ENCODE data around the gene PALD1.

PALD1 gene

DNA sequence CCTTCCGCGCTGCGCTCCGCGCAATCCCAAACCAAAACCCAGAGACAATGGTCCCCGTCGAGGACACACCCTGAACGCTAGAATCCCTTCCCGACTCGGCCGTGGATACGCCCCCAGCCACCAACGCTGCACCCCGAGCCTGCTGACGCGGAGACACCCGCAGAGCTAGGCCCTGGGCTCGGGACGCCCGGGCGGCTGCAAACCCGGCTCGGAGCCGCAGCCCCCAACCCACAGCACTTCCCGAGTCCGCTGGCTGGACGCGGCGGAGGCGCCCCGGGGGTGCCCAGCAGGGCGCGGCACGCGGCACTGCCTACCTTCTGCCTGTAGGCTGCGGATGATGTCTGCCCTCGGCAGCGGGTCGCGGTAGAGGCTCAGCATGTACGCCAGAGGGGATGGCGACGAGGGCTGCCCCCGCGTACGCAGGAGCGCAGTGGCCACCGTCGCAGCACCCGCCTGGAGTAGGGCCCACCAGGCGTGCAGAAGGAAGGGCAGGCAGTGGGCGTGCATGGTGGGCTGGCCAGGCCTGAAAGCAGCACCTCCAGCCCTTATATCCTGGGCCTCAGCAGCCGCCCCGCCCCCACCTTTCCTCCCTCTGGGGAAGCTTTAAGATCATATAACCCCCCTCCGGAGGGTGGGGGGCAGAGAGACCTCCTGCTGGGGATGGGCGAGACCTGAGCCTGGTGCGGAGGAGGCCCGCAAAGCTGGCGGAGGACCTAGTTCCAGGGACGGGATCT lies 37.2 kb upstream of the PALD1 start, which contains the start of gene NODAL:
TSS of gene NODAL (minus strand) at position 521 of the 734 bp plus-strand sequence. CDS start at position 507, 14 bp downstream.
- H3K4me1 ChIP-seq (ENCODE audit: control insufficient read depth, insufficient read depth, low read length, poor library complexity, severe bottlenecking) = peaks cover 18% of the 10 kb centered on the region
- peak within 1 kb of the TSS; percentile 45 for H3K4me3 ChIP-seq (ENCODE audit: insufficient read depth, low read depth, low read length, poor library complexity, severe bottlenecking)
- H3K36me3 ChIP-seq (ENCODE audit: control insufficient read depth, insufficient read depth, low read length) = no peaks in the 10 kb centered on the region
- H3K27me3 ChIP-seq (replicated peaks; ENCODE audit: control insufficient read depth, insufficient read depth, low read length, poor library complexity, severe bottlenecking) = peaks cover 32% of the 10 kb centered on the region
- no peak for DNase-seq
- H3K27ac ChIP-seq (ENCODE audit: insufficient read depth, low read length, poor library complexity, severe bottlenecking) = no peak within 1 kb of the TSS
- H3K9me3 ChIP-seq (ENCODE audit: control insufficient read depth, low read length) = no peaks in the 10 kb centered on the region

DNA sequence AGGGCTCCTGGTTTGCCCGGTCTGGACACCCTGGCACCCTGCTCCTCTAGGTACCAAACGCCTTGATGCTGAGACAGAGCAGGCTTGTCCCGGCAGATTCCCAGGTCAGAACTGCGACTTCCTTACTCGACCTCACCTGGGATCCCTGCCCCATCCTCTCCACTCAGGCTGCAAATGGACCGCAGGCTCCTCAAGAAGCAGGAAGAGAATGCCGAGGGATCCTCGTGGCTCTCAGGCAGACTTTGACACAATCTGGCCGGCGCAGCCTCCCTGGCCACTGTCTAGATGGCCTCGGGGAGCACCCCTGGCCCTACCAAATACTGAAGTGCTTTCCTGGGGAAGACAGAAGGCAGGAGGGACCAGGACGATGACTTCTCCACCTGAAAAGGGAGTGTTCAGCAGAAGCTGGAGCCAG lies 36.7 kb upstream of the PALD1 start:
- Histone ChIP-seq H3K27ac (ENCODE audit: insufficient read depth, low read length, poor library complexity, severe bottlenecking) (no peak overlapping the region), H3K27me3 (replicated peaks; ENCODE audit: control insufficient read depth, insufficient read depth, low read length, poor library complexity, severe bottlenecking) (peaks cover 32% of the 10 kb centered on the region)

DNA sequence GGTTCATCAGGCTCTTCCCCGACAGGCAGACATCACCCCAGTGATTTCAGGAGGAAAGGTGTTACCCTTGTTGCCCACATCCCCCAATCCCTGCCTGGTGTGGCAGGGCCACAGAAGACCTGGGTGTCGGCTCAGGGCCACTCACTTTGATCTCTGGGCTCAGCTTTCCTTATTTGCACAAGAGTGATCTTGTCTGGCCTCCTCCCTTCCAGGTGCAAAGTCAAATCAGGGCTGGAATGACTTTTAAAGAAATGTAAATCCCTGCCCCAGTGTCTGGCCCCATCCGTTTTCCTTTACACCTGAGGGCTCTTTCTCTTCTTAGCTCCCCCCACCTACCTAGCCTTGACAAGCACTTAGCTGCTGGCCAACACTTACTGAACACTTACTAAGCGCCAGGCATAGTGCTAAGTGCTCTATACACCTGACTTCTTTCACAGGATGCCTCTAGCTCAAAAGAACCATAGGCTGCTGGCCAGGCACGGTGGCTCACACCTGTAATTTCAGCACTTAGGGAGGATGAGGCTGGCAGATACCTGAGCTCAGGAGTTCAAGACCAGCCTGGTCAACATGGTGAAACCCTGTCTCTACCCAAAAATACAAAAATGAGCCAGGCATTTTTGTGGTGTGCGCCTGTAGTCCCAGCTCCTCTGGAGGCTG lies 36.1 kb upstream of the PALD1 start:
- no peak overlapping the region for H3K27ac ChIP-seq (ENCODE audit: insufficient read depth, low read length, poor library complexity, severe bottlenecking)
- DNase-seq = no peak
- H3K4me1 ChIP-seq (ENCODE audit: control insufficient read depth, insufficient read depth, low read length, poor library complexity, severe bottlenecking) = peaks cover 18% of the 10 kb centered on the region
- H3K9me3 ChIP-seq (ENCODE audit: control insufficient read depth, low read length) = no peaks in the 10 kb centered on the region
- peaks cover 32% of the 10 kb centered on the region for H3K27me3 ChIP-seq (replicated peaks; ENCODE audit: control insufficient read depth, insufficient read depth, low read length, poor library complexity, severe bottlenecking)
- no peak overlapping the region for H3K4me3 ChIP-seq (ENCODE audit: insufficient read depth, low read depth, low read length, poor library complexity, severe bottlenecking)
- H3K36me3 ChIP-seq (ENCODE audit: control insufficient read depth, insufficient read depth, low read length) = no peaks in the 10 kb centered on the region

More for the DNA sequence above, 36.7 kb upstream of the PALD1 start:
- Histone ChIP-seq H3K9me3 (ENCODE audit: control insufficient read depth, low read length) (no peaks in the 10 kb centered on the region), H3K36me3 (ENCODE audit: control insufficient read depth, insufficient read depth, low read length) (no peaks in the 10 kb centered on the region), H3K4me1 (ENCODE audit: control insufficient read depth, insufficient read depth, low read length, poor library complexity, severe bottlenecking) (peaks cover 18% of the 10 kb centered on the region), H3K4me3 (ENCODE audit: insufficient read depth, low read depth, low read length, poor library complexity, severe bottlenecking) (no peak overlapping the region)
- DNase-seq = no peak

DNA sequence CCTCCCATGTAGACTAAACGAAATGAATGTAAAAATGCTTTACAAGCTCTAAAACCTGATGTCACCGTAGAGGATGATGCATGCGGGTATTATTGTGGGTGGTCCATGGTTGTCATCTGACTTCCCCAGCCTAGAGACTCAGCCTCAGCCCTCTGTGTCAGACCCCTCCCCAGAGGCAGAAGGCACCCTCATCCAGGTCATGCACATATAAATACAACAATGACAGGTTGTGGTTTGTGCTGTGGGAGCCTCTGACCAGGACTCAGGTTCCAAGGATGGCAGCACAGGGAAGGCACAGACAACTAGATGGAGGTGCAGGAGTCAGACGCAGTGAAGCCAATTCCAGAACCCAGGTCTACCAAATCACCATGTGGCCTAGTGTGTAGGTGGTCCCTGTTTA lies 33.8 kb upstream of the PALD1 start:
- Histone ChIP-seq H3K27ac (ENCODE audit: insufficient read depth, low read length, poor library complexity, severe bottlenecking) (no peak overlapping the region), H3K9me3 (ENCODE audit: control insufficient read depth, low read length) (no peaks in the 10 kb centered on the region), H3K36me3 (ENCODE audit: control insufficient read depth, insufficient read depth, low read length) (no peaks in the 10 kb centered on the region), H3K27me3 (replicated peaks; ENCODE audit: control insufficient read depth, insufficient read depth, low read length, poor library complexity, severe bottlenecking) (peaks cover 29% of the 10 kb centered on the region), H3K4me1 (ENCODE audit: control insufficient read depth, insufficient read depth, low read length, poor library complexity, severe bottlenecking) (peaks cover 18% of the 10 kb centered on the region), H3K4me3 (ENCODE audit: insufficient read depth, low read depth, low read length, poor library complexity, severe bottlenecking) (no peak overlapping the region)
- no peak for DNase-seq

DNA sequence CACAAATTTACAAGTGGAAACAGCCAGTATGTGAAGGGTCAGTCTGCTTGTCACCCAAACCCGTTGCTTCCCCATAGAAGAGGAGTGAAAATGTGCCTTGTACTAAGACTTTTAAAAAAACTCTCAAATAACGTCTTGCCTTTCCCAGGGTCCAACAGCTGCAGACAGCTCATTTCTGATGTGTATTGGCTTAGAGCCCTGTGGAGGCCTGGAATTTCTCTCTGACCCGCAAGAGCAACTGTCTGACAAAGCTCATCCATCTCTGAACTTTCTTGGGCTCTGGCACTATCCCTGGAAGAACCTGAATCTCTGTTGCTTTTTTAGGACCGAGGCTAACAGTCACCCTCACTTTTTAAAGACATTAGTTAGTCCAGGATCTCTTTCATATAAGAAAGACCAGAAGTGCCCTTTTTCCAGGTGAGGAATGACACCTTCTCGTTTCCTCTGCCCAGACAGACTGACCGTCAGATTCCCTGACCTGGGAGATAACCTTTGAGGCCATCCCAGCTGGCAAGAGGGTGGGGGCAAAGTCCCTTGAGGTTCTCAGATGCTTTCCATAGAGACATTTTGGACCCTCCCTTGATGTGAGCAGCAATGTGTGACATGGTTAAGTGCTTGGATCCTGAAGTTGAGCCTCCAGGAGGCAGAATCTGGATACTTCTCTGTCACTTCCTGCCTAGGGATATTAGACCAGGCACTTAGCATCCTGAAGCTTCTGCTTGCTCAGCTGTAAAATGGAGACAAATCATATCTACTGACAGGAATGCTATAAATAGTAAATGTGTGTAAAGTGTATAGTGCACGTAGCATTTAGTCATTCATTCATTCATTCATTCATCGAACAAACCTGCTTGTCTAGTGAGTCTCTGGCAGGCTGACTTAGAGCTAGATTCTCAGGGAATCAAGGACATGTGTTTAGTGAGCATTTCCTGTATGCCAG lies 32.6 kb upstream of the PALD1 start:
- Histone ChIP-seq H3K27ac (ENCODE audit: insufficient read depth, low read length, poor library complexity, severe bottlenecking) (no peak overlapping the region), H3K36me3 (ENCODE audit: control insufficient read depth, insufficient read depth, low read length) (no peaks in the 10 kb centered on the region), H3K27me3 (replicated peaks; ENCODE audit: control insufficient read depth, insufficient read depth, low read length, poor library complexity, severe bottlenecking) (peaks cover 17% of the 10 kb centered on the region), H3K4me1 (ENCODE audit: control insufficient read depth, insufficient read depth, low read length, poor library complexity, severe bottlenecking) (peaks cover 8% of the 10 kb centered on the region), H3K4me3 (ENCODE audit: insufficient read depth, low read depth, low read length, poor library complexity, severe bottlenecking) (no peak overlapping the region), H3K9me3 (ENCODE audit: control insufficient read depth, low read length) (no peaks in the 10 kb centered on the region)
- DNase-seq = no peak

DNA sequence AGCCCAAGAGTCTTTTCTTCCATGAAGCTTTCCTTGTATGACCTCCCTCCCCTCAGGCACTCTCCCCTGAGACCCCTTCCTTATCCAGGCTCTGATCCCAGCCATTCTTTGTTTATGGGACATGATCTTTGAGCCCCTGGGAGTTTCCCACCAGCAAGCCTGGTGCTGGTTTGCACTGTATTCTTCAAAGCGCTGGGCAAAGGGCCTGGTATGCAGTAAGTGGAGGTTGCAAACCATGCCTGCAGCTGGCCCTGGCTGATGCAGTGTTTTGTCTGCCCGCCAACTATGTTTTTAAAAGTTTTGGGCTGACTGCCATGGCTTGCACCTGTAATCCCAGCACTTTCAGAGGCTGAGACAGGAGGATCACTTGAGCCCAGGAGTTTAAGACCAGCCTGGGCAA lies 30.3 kb upstream of the PALD1 start:
- Histone ChIP-seq H3K4me3 (ENCODE audit: insufficient read depth, low read depth, low read length, poor library complexity, severe bottlenecking) (no peak overlapping the region), H3K27ac (ENCODE audit: insufficient read depth, low read length, poor library complexity, severe bottlenecking) (no peak overlapping the region), H3K36me3 (ENCODE audit: control insufficient read depth, insufficient read depth, low read length) (no peaks in the 10 kb centered on the region), H3K9me3 (ENCODE audit: control insufficient read depth, low read length) (no peaks in the 10 kb centered on the region), H3K4me1 (ENCODE audit: control insufficient read depth, insufficient read depth, low read length, poor library complexity, severe bottlenecking) (no peaks in the 10 kb centered on the region), H3K27me3 (replicated peaks; ENCODE audit: control insufficient read depth, insufficient read depth, low read length, poor library complexity, severe bottlenecking) (peaks cover under 1% of the 10 kb centered on the region)
- no peak for DNase-seq

DNA sequence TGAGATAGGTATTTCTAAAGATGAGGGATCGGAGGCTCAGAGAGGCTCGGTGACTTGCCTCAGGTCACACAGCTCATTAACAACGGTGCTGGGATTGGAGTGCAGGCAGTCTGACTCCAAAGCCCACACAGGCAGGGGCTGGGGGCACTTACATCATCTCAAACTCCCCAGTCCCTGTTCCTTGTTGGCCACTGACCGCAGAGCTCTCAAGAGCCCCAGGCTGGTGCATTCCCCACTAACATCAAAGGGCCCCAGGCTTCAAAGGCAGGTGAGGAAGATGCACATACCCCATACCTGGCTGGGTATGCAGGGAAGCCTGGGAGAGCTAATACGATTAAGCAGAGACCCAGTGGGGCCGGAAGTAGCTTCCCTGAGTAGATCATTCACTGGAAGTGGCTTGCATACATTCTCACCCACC lies 23.3 kb upstream of the PALD1 start:
- H3K36me3 ChIP-seq (ENCODE audit: control insufficient read depth, insufficient read depth, low read length) = no peaks in the 10 kb centered on the region
- no peak overlapping the region for H3K27ac ChIP-seq (ENCODE audit: insufficient read depth, low read length, poor library complexity, severe bottlenecking)
- peaks cover 22% of the 10 kb centered on the region for H3K27me3 ChIP-seq (replicated peaks; ENCODE audit: control insufficient read depth, insufficient read depth, low read length, poor library complexity, severe bottlenecking)
- H3K4me1 ChIP-seq (ENCODE audit: control insufficient read depth, insufficient read depth, low read length, poor library complexity, severe bottlenecking) = peaks cover 4% of the 10 kb centered on the region
- H3K9me3 ChIP-seq (ENCODE audit: control insufficient read depth, low read length) = no peaks in the 10 kb centered on the region
- H3K4me3 ChIP-seq (ENCODE audit: insufficient read depth, low read depth, low read length, poor library complexity, severe bottlenecking) = no peak overlapping the region
- no peak for DNase-seq

DNA sequence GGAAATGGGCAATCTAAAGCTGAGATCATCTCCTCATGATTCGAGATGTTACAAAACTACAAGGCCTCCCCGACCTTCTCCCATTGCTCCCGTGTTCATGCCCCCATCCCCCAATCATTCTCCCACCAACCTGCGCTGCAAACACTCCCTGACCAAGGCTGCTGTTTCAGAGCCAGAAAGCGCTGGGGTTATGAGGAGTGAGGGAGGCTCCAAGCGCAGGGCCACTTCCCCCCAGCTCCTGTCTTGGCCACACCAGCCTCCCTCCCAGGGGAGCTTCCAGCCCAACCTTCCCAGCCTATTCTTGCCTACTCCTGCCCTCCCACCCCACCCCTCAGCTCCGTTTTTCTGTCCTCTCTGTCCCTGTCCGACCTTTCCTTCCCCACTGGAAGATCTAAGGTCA lies 22.4 kb upstream of the PALD1 start:
- Histone ChIP-seq H3K4me3 (ENCODE audit: insufficient read depth, low read depth, low read length, poor library complexity, severe bottlenecking) (no peak overlapping the region), H3K4me1 (ENCODE audit: control insufficient read depth, insufficient read depth, low read length, poor library complexity, severe bottlenecking) (peaks cover 4% of the 10 kb centered on the region), H3K36me3 (ENCODE audit: control insufficient read depth, insufficient read depth, low read length) (no peaks in the 10 kb centered on the region), H3K27ac (ENCODE audit: insufficient read depth, low read length, poor library complexity, severe bottlenecking) (no peak overlapping the region), H3K9me3 (ENCODE audit: control insufficient read depth, low read length) (no peaks in the 10 kb centered on the region), H3K27me3 (replicated peaks; ENCODE audit: control insufficient read depth, insufficient read depth, low read length, poor library complexity, severe bottlenecking) (peaks cover 22% of the 10 kb centered on the region)
- no peak for DNase-seq

DNA sequence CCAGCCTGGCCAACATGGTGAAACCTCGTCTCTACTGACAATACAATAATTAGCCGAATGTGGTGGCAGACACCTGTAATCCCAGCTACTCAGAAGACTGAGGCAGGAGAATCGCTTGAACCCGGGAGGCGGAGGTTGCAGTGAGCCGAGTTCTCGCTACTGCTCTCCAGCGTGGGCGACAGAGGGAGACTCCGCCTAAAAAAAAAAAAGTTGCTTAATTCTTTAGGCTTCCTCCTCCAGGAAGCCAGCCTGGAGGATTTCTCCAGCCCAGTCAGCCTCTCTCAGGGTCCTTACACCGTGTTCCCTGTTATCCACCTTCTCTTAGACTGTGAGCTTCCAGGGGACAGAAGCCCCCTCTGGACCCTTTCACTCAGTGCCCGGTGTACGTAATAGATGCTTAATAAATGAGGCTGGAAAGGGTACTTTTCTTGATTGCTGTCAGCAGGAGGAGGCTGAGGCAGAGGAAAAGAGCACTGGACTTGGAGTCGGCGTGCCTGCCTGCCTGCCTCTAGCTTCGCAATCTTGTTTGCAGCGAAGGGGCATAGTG lies 20.7 kb upstream of the PALD1 start:
- H3K27ac ChIP-seq (ENCODE audit: insufficient read depth, low read length, poor library complexity, severe bottlenecking) = no peak overlapping the region
- DNase-seq = no peak

More for the DNA sequence above, 20.7 kb upstream of the PALD1 start:
- Histone ChIP-seq H3K9me3 (ENCODE audit: control insufficient read depth, low read length) (no peaks in the 10 kb centered on the region), H3K4me3 (ENCODE audit: insufficient read depth, low read depth, low read length, poor library complexity, severe bottlenecking) (no peak overlapping the region), H3K4me1 (ENCODE audit: control insufficient read depth, insufficient read depth, low read length, poor library complexity, severe bottlenecking) (peaks cover 4% of the 10 kb centered on the region), H3K27me3 (replicated peaks; ENCODE audit: control insufficient read depth, insufficient read depth, low read length, poor library complexity, severe bottlenecking) (peaks cover 22% of the 10 kb centered on the region), H3K36me3 (ENCODE audit: control insufficient read depth, insufficient read depth, low read length) (no peaks in the 10 kb centered on the region)
